Neural progenitor cell (in vitro differentiated cells): ENCODE measurements around the gene COA4.

Experiments used
- EZH2 ChIP-seq: fragments of 200-600 bp; sonication (generic); IDR thresholded peaks from 2 replicates; pipeline ENCODE4 v1.6.1; 2017; ENCODE audit warnings: antibody characterized with exemption, mild to moderate bottlenecking, moderate library complexity
- EZH2phosphoT487 ChIP-seq: fragments of 200-600 bp; sonication (generic); IDR thresholded peaks from 2 replicates; pipeline ENCODE4 v1.6.1; 2017; ENCODE audit warnings: antibody characterized with exemption
- TF ChIP-seq, protein P1 (sequence below): fragments of 200-600 bp; sonication (generic); IDR thresholded peaks from 2 replicates; pipeline ENCODE4 v1.5.1; 2017; ENCODE audit warnings: antibody characterized with exemption, mild to moderate bottlenecking

- TF ChIP-seq, protein P1, sequence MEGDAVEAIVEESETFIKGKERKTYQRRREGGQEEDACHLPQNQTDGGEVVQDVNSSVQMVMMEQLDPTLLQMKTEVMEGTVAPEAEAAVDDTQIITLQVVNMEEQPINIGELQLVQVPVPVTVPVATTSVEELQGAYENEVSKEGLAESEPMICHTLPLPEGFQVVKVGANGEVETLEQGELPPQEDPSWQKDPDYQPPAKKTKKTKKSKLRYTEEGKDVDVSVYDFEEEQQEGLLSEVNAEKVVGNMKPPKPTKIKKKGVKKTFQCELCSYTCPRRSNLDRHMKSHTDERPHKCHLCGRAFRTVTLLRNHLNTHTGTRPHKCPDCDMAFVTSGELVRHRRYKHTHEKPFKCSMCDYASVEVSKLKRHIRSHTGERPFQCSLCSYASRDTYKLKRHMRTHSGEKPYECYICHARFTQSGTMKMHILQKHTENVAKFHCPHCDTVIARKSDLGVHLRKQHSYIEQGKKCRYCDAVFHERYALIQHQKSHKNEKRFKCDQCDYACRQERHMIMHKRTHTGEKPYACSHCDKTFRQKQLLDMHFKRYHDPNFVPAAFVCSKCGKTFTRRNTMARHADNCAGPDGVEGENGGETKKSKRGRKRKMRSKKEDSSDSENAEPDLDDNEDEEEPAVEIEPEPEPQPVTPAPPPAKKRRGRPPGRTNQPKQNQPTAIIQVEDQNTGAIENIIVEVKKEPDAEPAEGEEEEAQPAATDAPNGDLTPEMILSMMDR = no peak
- TF ChIP-seq EZH2phosphoT487 = no peak
- TF ChIP-seq EZH2 = no peak
Measured at GRCh38 chr11:73878771-73879170, 2.1 kb upstream of the COA4 start.
